ENCODE measurements around the gene TSPAN32. TPM values are rescaled to one million over a fixed set of nuclear protein-coding genes. Genes with fewer than 3 reads are reported as not detected.
A peak's percentile ranks its signal among the peaks of the same experiment; 100 is the strongest.
"Not testable (repeated sequence)": the region's sequence is repeated elsewhere in the genome, so short reads cannot be mapped to it uniquely, and the experiment has no call there.

TSPAN32 gene
- total RNA-seq, 1 experiment from 2014 or later: 0.07 TPM

- DNase-seq (ENCODE audit: low read depth): no peak
These were observed 41.2 kb downstream of the TSPAN32 start for GRCh38 chr11:2342981-2343380.

DNA sequence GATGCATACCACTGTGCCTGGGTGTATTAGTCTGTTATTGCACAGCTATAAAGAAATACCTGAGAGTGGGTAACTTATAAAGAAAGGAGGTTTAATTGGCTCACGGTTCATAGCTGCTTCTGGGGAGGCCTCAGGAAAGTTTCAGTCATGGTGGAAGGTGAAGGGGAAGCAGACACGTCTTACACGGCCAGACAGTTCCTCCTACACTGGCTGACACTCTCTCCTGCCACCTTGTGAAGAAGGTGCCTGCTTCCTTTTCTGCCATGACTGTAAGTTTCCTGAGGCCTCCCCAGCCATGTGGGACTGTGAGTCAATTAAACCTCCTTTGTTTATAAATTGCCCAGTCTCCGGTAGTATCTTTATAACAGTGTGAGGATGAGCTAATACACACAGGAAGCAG is 41.7 kb downstream of the TSPAN32 start:
- DNase-seq (ENCODE audit: low read depth): no peak

GRCh38 chr11:2345050-2345449 is 43.2 kb downstream of the TSPAN32 start:
- DNase-seq (ENCODE audit: low read depth): no peak

- DNase-seq (ENCODE audit: low read depth): no peak
These were observed 44.2 kb downstream of the TSPAN32 start for GRCh38 chr11:2346014-2346413.

DNA sequence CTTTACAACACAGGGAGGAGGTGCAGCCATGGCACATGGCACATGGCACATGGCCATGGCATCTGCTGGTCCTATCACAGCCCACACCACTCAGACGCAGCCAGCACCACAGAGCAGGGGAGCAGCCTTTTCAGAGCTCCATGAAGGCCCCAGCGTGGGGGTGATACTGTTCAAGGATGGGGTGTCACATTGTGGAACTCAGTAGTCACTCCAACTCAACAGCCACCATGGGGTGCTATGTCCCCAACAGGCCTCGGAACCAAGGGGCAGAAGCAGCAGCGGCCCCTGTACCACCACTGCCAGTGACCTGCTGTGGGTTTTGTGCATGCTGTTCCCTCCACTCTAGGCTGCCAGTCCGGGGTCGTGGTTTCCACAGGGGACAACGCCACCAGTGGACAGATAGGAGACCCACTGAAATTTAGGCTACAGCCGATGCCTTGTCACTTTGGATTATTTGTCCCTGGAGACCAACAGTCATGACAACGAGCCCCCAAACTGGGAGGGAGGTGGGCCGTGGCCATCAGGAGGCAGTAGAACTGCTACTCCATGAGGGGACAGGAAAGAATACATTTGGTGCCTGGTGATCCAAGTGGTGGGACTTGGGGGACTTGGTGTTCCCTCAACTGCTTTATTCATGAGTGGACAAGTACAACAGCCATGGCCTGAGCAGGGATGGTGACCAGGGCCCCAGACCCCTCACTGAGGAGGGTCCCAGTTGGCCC is 44.9 kb downstream of the TSPAN32 start:
- DNase-seq (ENCODE audit: low read depth): no peak

GRCh38 chr11:2347308-2347830 is 45.6 kb downstream of the TSPAN32 start:
- no peak for DNase-seq (ENCODE audit: low read depth)

GRCh38 chr11:2348986-2349385 is 47.2 kb downstream of the TSPAN32 start:
- no peak for DNase-seq (ENCODE audit: low read depth)

DNA sequence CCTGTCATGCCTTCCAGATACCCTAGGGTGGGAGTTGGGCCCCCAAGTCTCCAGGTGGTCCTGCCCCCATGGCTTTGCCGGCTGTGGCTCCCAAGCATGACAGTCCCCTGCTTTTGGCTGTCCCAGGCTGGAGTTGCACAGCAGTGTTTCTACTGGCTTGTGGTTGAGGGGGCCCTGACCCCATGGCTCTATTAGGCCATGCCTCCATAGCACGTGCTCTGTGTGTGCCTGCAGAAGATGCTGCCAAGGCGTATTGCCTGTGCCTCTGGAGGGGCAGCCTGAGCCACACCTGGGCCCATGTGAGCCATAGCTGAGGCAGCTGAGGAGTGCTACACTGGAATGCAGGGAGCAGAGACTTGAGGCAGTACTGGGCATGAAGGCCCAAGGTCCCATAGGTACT is 49.9 kb downstream of the TSPAN32 start:
- DNase-seq (ENCODE audit: low read depth): no peak

DNA sequence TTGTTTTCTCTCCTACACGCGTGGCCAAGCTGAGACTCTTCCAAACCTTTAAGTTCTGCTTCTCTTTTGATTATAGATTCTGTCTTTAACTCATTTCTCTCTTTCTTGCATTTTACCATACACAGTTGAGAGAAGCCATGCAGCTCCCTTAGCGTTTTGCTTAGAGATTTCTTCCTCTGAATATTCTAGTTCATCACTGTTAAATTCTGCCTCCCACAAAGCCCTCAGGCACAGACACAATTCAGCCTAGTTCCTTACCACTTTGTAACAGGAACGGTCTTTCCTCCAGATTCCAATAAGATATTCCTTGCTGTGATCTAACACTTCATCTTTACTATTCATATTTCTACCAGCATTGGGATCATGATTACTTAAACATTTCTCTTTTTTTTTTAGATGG is 50.6 kb downstream of the TSPAN32 start:
- DNase-seq (ENCODE audit: low read depth): no peak

DNA sequence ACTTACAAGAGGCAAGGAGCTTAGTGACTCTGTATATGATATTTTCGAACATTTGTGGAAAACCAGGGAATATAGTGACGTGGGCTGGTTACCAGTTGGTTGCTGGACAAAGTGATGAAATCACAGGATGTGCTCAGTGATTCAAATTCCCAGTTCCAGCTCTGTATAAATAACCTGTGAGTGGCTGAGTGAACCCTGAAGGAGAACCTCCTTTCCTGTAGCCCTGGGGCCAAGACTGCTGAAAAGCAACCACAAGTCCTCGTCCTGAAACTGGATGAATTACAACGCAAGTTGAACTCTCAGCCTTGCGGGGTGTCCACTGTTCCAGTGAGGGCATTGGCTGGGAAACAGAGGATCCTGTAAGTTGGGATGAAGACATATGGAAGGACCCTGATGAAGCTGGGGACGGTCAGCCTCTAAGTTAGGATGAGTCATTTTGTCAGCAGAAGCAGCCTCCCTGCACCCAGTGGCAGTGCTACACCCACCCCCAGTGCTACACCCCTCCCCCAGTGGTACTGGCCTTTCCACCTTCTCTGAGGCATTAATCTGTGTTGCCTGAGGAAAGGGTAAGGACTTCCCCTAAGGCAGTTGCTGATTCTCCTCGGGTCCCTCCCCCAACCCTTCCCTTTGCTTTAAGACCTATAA is 53.3 kb downstream of the TSPAN32 start:
- DNase-seq (ENCODE audit: low read depth): peak; percentile 45

GRCh38 chr11:2357246-2357645 is 55.4 kb downstream of the TSPAN32 start:
- no peak for DNase-seq (ENCODE audit: low read depth)

- not testable (repeated sequence) for DNase-seq (ENCODE audit: low read depth)
These were observed 55.8 kb downstream of the TSPAN32 start for GRCh38 chr11:2357651-2358050.

GRCh38 chr11:2358754-2359442 is 57.1 kb downstream of the TSPAN32 start:
- DNase-seq (ENCODE audit: low read depth): no peak

DNA sequence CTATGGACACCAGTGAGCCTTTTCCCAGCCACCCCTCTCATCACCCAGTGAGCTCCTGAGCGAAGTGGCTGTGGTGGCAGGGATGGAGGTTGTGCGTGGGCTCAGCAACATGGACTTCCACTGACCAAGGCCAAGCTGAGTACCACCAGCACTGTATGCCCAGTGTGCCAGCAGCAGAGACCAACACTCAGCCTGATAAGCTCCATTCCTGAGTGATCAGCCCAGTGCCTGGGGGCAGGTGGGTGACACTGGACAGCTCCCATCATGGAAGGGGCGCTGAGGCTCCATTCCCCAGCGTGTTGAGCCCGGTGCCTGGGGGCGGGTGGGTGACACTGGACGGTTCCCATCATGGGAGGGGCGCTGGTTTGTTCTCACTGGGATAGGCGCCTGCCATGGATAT is 57.7 kb downstream of the TSPAN32 start:
- no peak for DNase-seq (ENCODE audit: low read depth)

- DNase-seq (ENCODE audit: low read depth): no peak
These were observed 58.3 kb downstream of the TSPAN32 start for GRCh38 chr11:2360081-2360642.

GRCh38 chr11:2361565-2361964 is 59.8 kb downstream of the TSPAN32 start:
- DNase-seq (ENCODE audit: low read depth): no peak

DNA sequence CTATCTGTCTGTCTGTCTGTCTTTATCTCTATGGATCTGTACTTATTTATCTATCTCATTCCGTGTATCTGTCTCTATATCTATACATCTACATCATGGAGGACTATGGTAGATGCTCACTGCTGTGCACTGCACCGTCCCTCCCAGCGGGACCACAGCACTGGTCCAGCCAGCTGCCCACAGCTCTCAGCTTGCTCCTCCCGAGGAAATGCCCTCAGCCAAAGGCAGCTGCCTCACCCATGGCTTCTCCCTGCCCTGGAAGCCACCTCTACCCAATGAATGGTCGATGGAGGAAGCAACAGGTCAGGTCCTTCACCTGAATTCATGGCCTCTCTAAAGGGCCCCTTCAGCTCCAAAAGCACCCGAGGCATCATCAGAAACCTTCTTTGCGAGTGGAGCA is 60.6 kb downstream of the TSPAN32 start:
- no peak for DNase-seq (ENCODE audit: low read depth)

DNA sequence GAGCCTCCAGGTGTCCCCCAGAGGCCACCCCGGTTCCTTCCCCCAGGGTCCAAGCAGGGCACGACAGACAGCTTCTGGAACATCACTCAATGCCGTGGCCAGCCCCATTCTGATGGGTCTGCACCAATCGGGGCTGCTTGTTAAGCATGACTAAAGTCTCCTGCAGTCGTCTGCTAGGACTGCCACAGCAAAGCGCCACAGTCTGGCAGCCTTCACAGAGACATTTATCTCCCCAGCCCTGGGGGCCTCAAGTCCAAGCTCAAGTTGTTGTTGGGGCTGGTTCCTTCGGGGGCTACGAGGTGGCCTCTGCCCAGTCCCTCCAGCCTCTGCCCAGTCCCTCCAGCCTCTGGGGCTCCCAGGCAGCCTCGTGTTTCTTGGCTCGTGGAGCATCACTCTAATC is 61.3 kb downstream of the TSPAN32 start:
- no peak for DNase-seq (ENCODE audit: low read depth)

GRCh38 chr11:2363577-2364370 is 62.0 kb downstream of the TSPAN32 start:
- DNase-seq (ENCODE audit: low read depth): no peak

DNA sequence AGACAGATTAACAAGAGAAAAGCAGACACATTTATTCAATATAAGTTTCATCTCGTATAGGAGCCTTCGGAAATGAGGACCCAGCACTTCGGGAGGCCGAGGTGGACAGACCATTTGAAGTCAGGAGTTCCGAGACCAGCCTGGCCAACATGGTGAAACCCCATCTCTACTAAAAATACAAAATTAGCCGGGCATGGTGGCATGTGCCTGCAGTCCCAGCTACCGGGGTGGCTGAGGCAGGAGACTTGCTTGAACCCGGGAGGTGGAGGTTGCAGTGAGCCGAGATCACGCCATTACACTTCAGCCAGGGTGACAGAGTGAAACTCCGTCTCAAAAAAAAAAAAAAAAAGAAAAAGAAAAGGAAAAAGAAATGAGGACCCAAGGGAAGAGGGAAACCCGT is 62.6 kb downstream of the TSPAN32 start:
- DNase-seq (ENCODE audit: low read depth): not testable (repeated sequence)

- DNase-seq (ENCODE audit: low read depth): no peak
These were observed 63.9 kb downstream of the TSPAN32 start for GRCh38 chr11:2365571-2366210.

Data from M059J (cell line).